Natural killer cell (primary cell): ENCODE data around the gene KRTAP5-4. TPM values are rescaled to one million over a fixed set of nuclear protein-coding genes. Genes with fewer than 3 reads are reported as not detected.
"Not testable (repeated sequence)": the region's sequence is repeated elsewhere in the genome, so short reads cannot be mapped to it uniquely, and the experiment has no call there.

Experiments
- ATAC-seq, 3 donors: fragments of 150-1000 bp in 2 of 3; fragments of 200-7000 bp in 1 of 3; cut with Tn5 transposase; 1 replicate in 1 of 3; 2 replicates in 2 of 3; pipeline ENCODE4 v1.10.0; 2021; ENCODE audit warnings: mild to moderate bottlenecking in 2 of 3, moderate library complexity in 2 of 3
- DNase-seq, 2 donors: peaks; one replicate each; pipeline versions ENCODE4 v3.0.0 to v3.0.0-alpha.2; 2013 to 2021; ENCODE audit warnings: mixed read lengths in 1 of 2
- H3K27ac ChIP-seq: one replicate; pipeline ENCODE4 v1.5.1; 2013; ENCODE audit warnings: mild to moderate bottlenecking, low read length
- H3K27me3 ChIP-seq: one replicate; pipeline ENCODE4 v1.6.1; 2013; ENCODE audit warnings: low read length; ENCODE audit not compliant: control insufficient read depth, insufficient read depth
- H3K36me3 ChIP-seq: one replicate; pipeline ENCODE4 v1.6.1; 2013; ENCODE audit warnings: low read length; ENCODE audit not compliant: control insufficient read depth, insufficient read depth
- H3K4me1 ChIP-seq: one replicate; pipeline ENCODE4 v1.6.1; 2013; ENCODE audit warnings: low read length; ENCODE audit not compliant: control insufficient read depth, insufficient read depth
- H3K4me3 ChIP-seq: one replicate; pipeline ENCODE4 v1.5.1; 2013; ENCODE audit warnings: low read length
- H3K9me3 ChIP-seq: one replicate; pipeline ENCODE4 v1.6.1; 2013; ENCODE audit warnings: low read length; ENCODE audit not compliant: control insufficient read depth, insufficient read depth
- H3K27ac Mint-ChIP-seq, 2 donors: one replicate each; pipeline ENCODE4 v1.8.0; 2022; ENCODE audit warnings: mild to moderate bottlenecking in 2 of 2, mixed read lengths in 2 of 2, moderate library complexity in 1 of 2
- H3K27me3 Mint-ChIP-seq, 2 donors: one replicate each; pipeline ENCODE4 v1.8.0; 2022; ENCODE audit warnings: low read depth in 2 of 2, mixed read lengths in 2 of 2
- H3K36me3 Mint-ChIP-seq: one replicate; pipeline ENCODE4 v1.8.0; 2022; ENCODE audit warnings: mixed read lengths
- H3K4me1 Mint-ChIP-seq, 2 donors: one replicate each; pipeline ENCODE4 v1.8.0; 2022; ENCODE audit warnings: mixed read lengths in 2 of 2
- H3K4me3 Mint-ChIP-seq: one replicate; pipeline ENCODE4 v1.8.0; 2022; ENCODE audit warnings: mild to moderate bottlenecking, moderate library complexity, mixed read lengths
- H3K9me3 Mint-ChIP-seq, 2 donors: one replicate each; pipeline ENCODE4 v1.8.0; 2022; ENCODE audit warnings: mixed read lengths in 2 of 2
- CTCF ChIP-seq: fragments of 200-600 bp; IDR thresholded peaks from one replicate; pipeline ENCODE4 v1.8.0; 2022; ENCODE audit warnings: antibody characterized with exemption
- WGBS: methylation state at CpG from one replicate; pipeline ENCODE4 v1.1.7; 2013; ENCODE audit warnings: missing lambda C conversion rate; ENCODE audit not compliant: insufficient coverage; 5-methylcytosine and 5-hydroxymethylcytosine counted together
- intact Hi-C: fragments of 100-400 bp; cut with micrococcal nuclease; formaldehyde crosslinking; loops from one replicate; pipeline ENCODE4 v1.14.2; 2022
- total RNA-seq, 4 donors: library from RNA; stranded (reverse); fragments of 120-200 nt in 1 of 4; gene quantifications; one replicate each; pipeline versions ENCODE4 v1.2.3 to v1.2.4, GENCODE V29; 2013 to 2022

KRTAP5-4 gene
- total RNA-seq, 3 donors from 2014 or later (not counting 1 experiment from before 2014, with no cell fraction given): not detected

GRCh38 chr11:1582909-1583308, 39.0 kb downstream of the KRTAP5-4 start:
- H3K27ac Mint-ChIP-seq, H3K27ac ChIP-seq, H3K27me3 ChIP-seq, H3K9me3 ChIP-seq, H3K36me3 Mint-ChIP-seq, ATAC-seq, H3K4me3 ChIP-seq, H3K36me3 ChIP-seq, H3K9me3 Mint-ChIP-seq, DNase-seq, H3K4me3 Mint-ChIP-seq, intact Hi-C loops, H3K4me1 Mint-ChIP-seq: not testable (repeated sequence)
- WGBS: 100% methylated on average over 1 of the region's 2 CpGs
- H3K4me1 ChIP-seq: peaks cover 19% of the 10 kb centered on the region
- H3K27me3 Mint-ChIP-seq: peaks cover 6 to 13% of the 10 kb centered on the region in 2 donors

- ATAC-seq (no peak), DNase-seq (no peak)
- Mint-ChIP-seq H3K4me1 (no peaks in the 10 kb centered on the region), H3K27ac (no peak overlapping the region), H3K9me3 (no peaks in the 10 kb centered on the region), H3K4me3 (no peak overlapping the region), H3K36me3 (no peaks in the 10 kb centered on the region), H3K27me3 (peaks cover 6 to 13% of the 10 kb centered on the region in 2 donors)
- intact Hi-C loops: no loop called here
- WGBS: 82% methylated on average over 9 of the region's 9 CpGs
- no peak overlapping the region for H3K4me3 ChIP-seq
- no peaks in the 10 kb centered on the region for H3K36me3 ChIP-seq
- H3K27me3 ChIP-seq: no peaks in the 10 kb centered on the region
- peaks cover 6% of the 10 kb centered on the region for H3K9me3 ChIP-seq
- peaks cover 16% of the 10 kb centered on the region for H3K4me1 ChIP-seq
- no peak for TF ChIP-seq CTCF
- H3K27ac ChIP-seq: no peak overlapping the region
Observed at GRCh38 chr11:1581976-1582375, 40.0 kb downstream of the KRTAP5-4 start.

GRCh38 chr11:1576825-1577224, 45.1 kb downstream of the KRTAP5-4 start:
- TF ChIP-seq CTCF: no peak
- intact Hi-C loops: no loop called here

GRCh38 chr11:1575756-1576155, 46.2 kb downstream of the KRTAP5-4 start:
- not testable (repeated sequence) for H3K9me3 Mint-ChIP-seq

More at GRCh38 chr11:1576825-1577224, 45.1 kb downstream of the KRTAP5-4 start:
- peak overlapping the region; percentile 41 for H3K4me3 Mint-ChIP-seq
- Histone ChIP-seq H3K9me3 (peaks cover 6% of the 10 kb centered on the region), H3K27me3 (no peaks in the 10 kb centered on the region), H3K4me3 (no peak overlapping the region), H3K36me3 (no peaks in the 10 kb centered on the region), H3K4me1 (peaks cover 18% of the 10 kb centered on the region), H3K27ac (no peak overlapping the region)
- peaks cover 0 to 14% of the 10 kb centered on the region in 2 donors for H3K27me3 Mint-ChIP-seq
- no peaks in the 10 kb centered on the region for H3K9me3 Mint-ChIP-seq
- 85% methylated on average over 6 of the region's 6 CpGs for WGBS
- H3K36me3 Mint-ChIP-seq: no peaks in the 10 kb centered on the region
- no peak for DNase-seq
- no peak overlapping the region for H3K27ac Mint-ChIP-seq
- no peak for ATAC-seq
- H3K4me1 Mint-ChIP-seq: peaks cover 0 to 14% of the 10 kb centered on the region in 2 donors

More at GRCh38 chr11:1575756-1576155, 46.2 kb downstream of the KRTAP5-4 start:
- not testable (repeated sequence) for H3K9me3 ChIP-seq, DNase-seq, H3K27ac Mint-ChIP-seq, H3K4me3 ChIP-seq, H3K27me3 ChIP-seq, H3K36me3 ChIP-seq, H3K27ac ChIP-seq, H3K36me3 Mint-ChIP-seq, ATAC-seq
- peaks cover 0 to 11% of the 10 kb centered on the region in 2 donors for H3K27me3 Mint-ChIP-seq
- intact Hi-C loops: loop anchor here (2.0 kb wide), 1 partner anchor 29 kb away; no protein-coding TSS in a partner anchor
- WGBS: 88% methylated on average over 16 of the region's 16 CpGs
- peak overlapping the region; percentile 69 for H3K4me3 Mint-ChIP-seq
- H3K4me1 ChIP-seq: peaks cover 26% of the 10 kb centered on the region
- H3K4me1 Mint-ChIP-seq: peaks cover 0 to 17% of the 10 kb centered on the region in 2 donors
